ENCODE results near the gene IFRD1.
"Not testable (repeated sequence)": the region's sequence is repeated elsewhere in the genome, so short reads cannot be mapped to it uniquely, and the experiment has no call there.

The IFRD1 gene

GRCh38 chr7:112510001-112510742, 59.9 kb downstream of the IFRD1 start:
- Histone ChIP-seq H3K4me3 (no peak overlapping the region), H3K27ac (peak overlapping the region in 5 of 21 experiments; percentile 31 to 57 (median 48))

DNA sequence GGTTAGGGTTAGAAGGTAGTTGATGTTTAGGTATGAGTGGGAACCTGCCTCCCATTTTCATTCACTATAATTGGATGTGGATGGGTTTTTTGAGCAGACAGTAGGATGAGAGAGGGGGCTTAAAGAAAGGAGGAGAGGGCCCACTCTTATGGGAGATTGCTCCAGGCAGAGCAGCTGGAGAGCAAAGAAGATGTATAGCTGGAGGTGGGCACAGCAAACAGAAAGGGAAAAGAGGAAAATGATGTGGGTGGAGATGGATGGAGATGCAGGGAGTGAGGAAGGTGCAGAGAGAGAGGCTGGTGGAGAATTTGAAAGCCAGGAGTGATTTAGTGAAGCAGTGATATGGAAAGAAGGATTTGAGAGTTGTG, 60.5 kb downstream of the IFRD1 start:
- Histone ChIP-seq H3K27ac (peak overlapping the region in 2 of 21 experiments; percentile 37 to 56), H3K4me3 (no peak overlapping the region)

DNA sequence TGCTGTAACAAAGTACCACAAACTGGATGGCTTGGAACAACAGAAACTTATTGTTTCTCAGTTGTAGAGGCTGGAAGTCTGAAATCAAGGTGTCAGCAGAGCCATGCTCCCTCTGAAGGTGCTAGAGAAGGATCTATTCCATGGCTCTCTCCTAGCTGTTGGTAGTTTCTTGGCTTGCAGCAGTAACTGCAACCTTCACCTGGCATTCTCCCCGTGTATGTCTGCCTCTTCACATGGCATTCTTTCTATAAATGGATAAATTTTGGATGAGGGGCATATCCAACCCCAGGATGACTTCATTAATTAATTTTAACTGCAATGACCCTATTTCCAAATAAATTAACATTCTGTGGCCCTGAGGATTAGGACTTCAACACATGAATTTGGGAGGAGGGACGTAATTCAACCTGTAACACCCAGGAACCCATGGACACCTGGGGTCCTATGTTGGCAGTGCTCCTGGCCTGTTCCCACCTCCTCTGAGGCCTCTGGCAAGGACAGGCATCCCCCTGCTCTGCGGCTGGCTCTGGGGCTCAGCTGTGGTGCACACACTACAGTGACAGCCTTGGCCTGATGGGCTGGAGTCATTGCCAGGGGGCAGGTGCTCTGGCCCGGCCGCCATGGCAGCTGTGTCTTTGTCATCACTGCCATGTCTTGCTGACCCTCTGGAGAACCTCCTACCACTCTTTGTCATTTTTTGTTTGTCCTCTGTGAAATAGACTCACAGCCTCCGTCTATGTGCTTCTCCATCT, 61.4 kb downstream of the IFRD1 start:
- H3K27ac ChIP-seq = no peak overlapping the region

GRCh38 chr7:112512451-112513210, 62.4 kb downstream of the IFRD1 start:
- Histone ChIP-seq H3K4me3 (no peak overlapping the region), H3K27ac (no peak overlapping the region)

More for the DNA sequence above, 61.4 kb downstream of the IFRD1 start:
- no peak overlapping the region for H3K4me3 ChIP-seq

- Histone ChIP-seq H3K27ac (no peak overlapping the region), H3K4me3 (no peak overlapping the region)
Observed at GRCh38 chr7:112515989-112516388, 65.7 kb downstream of the IFRD1 start.

- not testable (repeated sequence) for H3K27ac ChIP-seq, H3K4me3 ChIP-seq
Observed at GRCh38 chr7:112516418-112516817, 66.2 kb downstream of the IFRD1 start.

- no peak overlapping the region for H3K4me3 ChIP-seq
- H3K27ac ChIP-seq = no peak overlapping the region
Observed at GRCh38 chr7:112517487-112517886, 67.2 kb downstream of the IFRD1 start.

DNA sequence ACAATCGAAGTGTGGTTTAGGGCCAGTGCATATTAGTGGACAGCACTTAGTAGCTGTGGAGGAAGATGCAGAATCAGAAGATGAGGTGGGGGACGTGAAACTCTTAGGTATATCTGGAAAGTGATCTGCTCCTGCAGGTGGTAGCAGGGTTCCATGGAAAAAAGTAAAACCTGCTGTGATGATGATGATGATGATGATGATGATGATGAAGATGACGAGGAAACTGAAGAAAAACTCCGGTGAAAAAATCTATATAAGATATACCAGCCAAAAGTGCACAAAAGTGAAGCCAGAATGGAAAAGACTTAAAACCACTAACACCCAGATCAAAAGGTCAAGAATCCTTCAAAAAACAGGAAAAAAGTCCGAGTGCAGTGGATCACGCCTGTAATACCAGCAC, 70.5 kb downstream of the IFRD1 start:
- Histone ChIP-seq H3K27ac (no peak overlapping the region), H3K4me3 (no peak overlapping the region)

DNA sequence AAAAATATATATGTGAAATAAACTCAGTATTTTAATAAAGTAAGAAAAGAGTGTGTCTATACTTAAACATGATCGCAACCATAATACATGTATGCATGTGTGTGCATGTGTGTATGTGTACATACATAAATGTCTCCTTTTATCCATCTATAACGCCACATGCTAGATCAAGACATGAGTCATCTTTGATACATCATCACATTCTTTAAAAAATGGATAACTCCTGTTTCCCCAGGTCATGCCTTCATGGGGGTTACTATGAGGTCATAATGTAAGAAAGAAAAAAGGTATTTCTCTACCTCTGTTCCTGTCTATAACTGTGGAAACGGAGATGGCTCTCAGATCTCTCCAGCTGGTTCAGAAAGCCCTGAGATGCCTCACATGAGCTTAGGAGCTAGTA, 71.7 kb downstream of the IFRD1 start:
- H3K27ac ChIP-seq = no peak overlapping the region
- H3K4me3 ChIP-seq = no peak overlapping the region

DNA sequence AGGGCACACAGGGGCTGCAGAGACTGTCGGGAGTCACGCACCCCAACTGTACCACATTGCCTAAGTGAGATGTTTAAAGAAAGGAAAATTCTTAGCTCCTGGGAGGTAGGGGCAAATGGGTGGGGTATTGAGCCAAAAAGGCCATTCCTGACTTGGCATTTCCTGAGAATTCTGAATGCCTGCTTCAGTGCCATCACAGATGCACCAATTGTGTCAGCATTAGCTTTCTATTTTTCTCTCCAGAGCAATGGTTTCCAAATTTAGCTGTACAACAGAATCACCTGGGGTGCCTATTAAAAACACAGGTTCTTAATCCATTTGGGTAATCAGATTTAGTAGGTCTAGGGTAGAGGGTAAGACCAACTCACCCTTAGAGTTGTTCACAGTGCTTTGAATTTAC, 73.6 kb downstream of the IFRD1 start:
- H3K27ac ChIP-seq = no peak overlapping the region
- H3K4me3 ChIP-seq = no peak overlapping the region

Measured in skin epidermis (tissue), 12 donors.